ENCODE results near the gene DCBLD1. TPM values are rescaled to one million over a fixed set of nuclear protein-coding genes. Genes with fewer than 3 reads are reported as not detected.

Gene DCBLD1
- total and polyA plus RNA-seq, 2 of the 4 experiments (the other 2 are of a cell fraction) = 21.1 to 27.8 TPM

- intact Hi-C loops (cut with micrococcal nuclease) (no loop called here), in situ Hi-C loops (cut with MboI; ENCODE audit: low sequenced_read_pairs) (no loop called here), dilution Hi-C loops (cut with HindIII; ENCODE audit: low sequenced_read_pairs, unreplicated experiment) (no loop called here)
- H2BK120ac ChIP-seq (ENCODE audit: low read depth, low read length) = no peak overlapping the region
- no TSS peak for BruUV-seq (replicated peaks)
- peaks cover 17 to 34% of the 10 kb centered on the region in 2 experiments for H3K79me1 ChIP-seq (ENCODE audit: low read depth in 1 of 2, low read length in 2 of 2)
- no peaks in the 10 kb centered on the region for H3K27me3 ChIP-seq (ENCODE audit: control insufficient read depth, insufficient read depth, low read length)
- H3K18ac ChIP-seq (ENCODE audit: low read depth, low read length) = no peak overlapping the region
- H2AFZ ChIP-seq (replicated peaks; ENCODE audit: low read length, poor library complexity) = no peak overlapping the region
- no peak overlapping the region for H3K4me2 ChIP-seq (ENCODE audit: low read depth, low read length)
- no peak overlapping the region for H3K4me3 ChIP-seq (ENCODE audit: insufficient read depth, low read depth, low read length)
- peaks cover 17% of the 10 kb centered on the region for H3K9me1 ChIP-seq (ENCODE audit: insufficient read depth, low read length)
- WGBS, 2 experiments (ENCODE audit: extremely low coverage in 2 of 2, insufficient read length in 1 of 2) = no CpG with 5 or more reads among the region's 4 CpGs
- no peak overlapping the region for H2AK9ac ChIP-seq (replicated peaks; ENCODE audit: low read depth, low read length, poor library complexity)
- no peak overlapping the region for H3K56ac ChIP-seq (ENCODE audit: extremely low read depth, insufficient read depth, low read length)
- H3K23ac ChIP-seq (ENCODE audit: low read depth, low read length) = no peak overlapping the region
- ChIA-PET POLR2A (ENCODE audit: unreplicated experiment) (no interaction called here), CTCF (no interaction called here)
- TF ChIP-seq, protein P1, sequence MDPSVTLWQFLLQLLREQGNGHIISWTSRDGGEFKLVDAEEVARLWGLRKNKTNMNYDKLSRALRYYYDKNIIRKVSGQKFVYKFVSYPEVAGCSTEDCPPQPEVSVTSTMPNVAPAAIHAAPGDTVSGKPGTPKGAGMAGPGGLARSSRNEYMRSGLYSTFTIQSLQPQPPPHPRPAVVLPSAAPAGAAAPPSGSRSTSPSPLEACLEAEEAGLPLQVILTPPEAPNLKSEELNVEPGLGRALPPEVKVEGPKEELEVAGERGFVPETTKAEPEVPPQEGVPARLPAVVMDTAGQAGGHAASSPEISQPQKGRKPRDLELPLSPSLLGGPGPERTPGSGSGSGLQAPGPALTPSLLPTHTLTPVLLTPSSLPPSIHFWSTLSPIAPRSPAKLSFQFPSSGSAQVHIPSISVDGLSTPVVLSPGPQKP (IDR thresholded peaks at IDR 0.05; ENCODE audit: borderline replicate concordance, low read depth, low read length) = no peak
- TF ChIP-seq SMC3 (IDR thresholded peaks at IDR 0.05; ENCODE audit: low read depth, low read length) = no peak
- TF ChIP-seq CEBPB (IDR thresholded peaks at IDR 0.05; ENCODE audit: low read depth, low read length) = no peak
- TF ChIP-seq CTCF (conservative IDR thresholded peaks at IDR 0.05; ENCODE audit: low read depth, low read length) = no peak
- TF ChIP-seq RCOR1 (IDR thresholded peaks at IDR 0.05; ENCODE audit: insufficient replicate concordance, low read length) = no peak
- TF ChIP-seq RFX5 (IDR thresholded peaks at IDR 0.05; ENCODE audit: low read depth, low read length) = no peak
- no peak for TF ChIP-seq NFE2L2 (IDR thresholded peaks at IDR 0.05; ENCODE audit: low read depth, low read length)
- TF ChIP-seq FOS (IDR thresholded peaks at IDR 0.05; ENCODE audit: low read depth, low read length) = no peak
- TF ChIP-seq MAFK (IDR thresholded peaks at IDR 0.05; ENCODE audit: low read depth, low read length) = no peak
- no peak for TF ChIP-seq MXI1 (IDR thresholded peaks at IDR 0.05; ENCODE audit: borderline replicate concordance, low read depth, low read length)
- TF ChIP-seq POLR2A (IDR thresholded peaks at IDR 0.05; ENCODE audit: low read depth, low read length) = no peak
- TF ChIP-seq RAD21 (IDR thresholded peaks at IDR 0.05; ENCODE audit: low read length) = no peak
- TF ChIP-seq CHD1 (IDR thresholded peaks at IDR 0.05; ENCODE audit: low read depth, low read length) = no peak
- no peak for TF ChIP-seq BHLHE40 (IDR thresholded peaks at IDR 0.05; ENCODE audit: low read depth, low read length)
- no peak for TF ChIP-seq USF2 (IDR thresholded peaks at IDR 0.05; ENCODE audit: low read depth, low read length)
- TF ChIP-seq MAZ (IDR thresholded peaks at IDR 0.05; ENCODE audit: borderline replicate concordance, low read depth, low read length) = no peak
- H3K36me3 ChIP-seq (ENCODE audit: control insufficient read depth, insufficient read depth, low read length) = peaks cover 13% of the 10 kb centered on the region
- no peak for ATAC-seq (ENCODE audit: low read depth)
- no peak overlapping the region for H4K91ac ChIP-seq (ENCODE audit: insufficient read depth, low read depth, low read length)
- H3K4ac ChIP-seq (ENCODE audit: low read depth, low read length) = no peak overlapping the region
- H3K9ac ChIP-seq (ENCODE audit: low read depth, low read length) = no peak overlapping the region
- H4K20me1 ChIP-seq (ENCODE audit: insufficient read depth, low read length) = no peaks in the 10 kb centered on the region
- H3K27ac ChIP-seq (ENCODE audit: insufficient read depth, low read length) = no peak overlapping the region
- no peak overlapping the region for H2BK5ac ChIP-seq (ENCODE audit: low read depth, low read length, poor library complexity, severe bottlenecking)
- H3K9me3 ChIP-seq (ENCODE audit: control insufficient read depth, insufficient read depth, low read length) = no peaks in the 10 kb centered on the region
- no peak overlapping the region for H3K14ac ChIP-seq (replicated peaks; ENCODE audit: low read depth, low read length)
- no peak overlapping the region for H2BK15ac ChIP-seq (ENCODE audit: low read depth, low read length)
- no peak overlapping the region for H2BK20ac ChIP-seq (ENCODE audit: low read depth, low read length)
- no peak overlapping the region for H4K8ac ChIP-seq (ENCODE audit: low read depth in 2 of 2, low read length in 2 of 2)
- H4K5ac ChIP-seq (ENCODE audit: low read depth, low read length) = no peak overlapping the region
- H2AK5ac ChIP-seq (ENCODE audit: low read depth, low read length) = no peak overlapping the region
- H3K4me1 ChIP-seq (ENCODE audit: control insufficient read depth, insufficient read depth, low read length) = peaks cover 14% of the 10 kb centered on the region
- DNase-seq = no peak
These were observed 51.3 kb downstream of the DCBLD1 start for GRCh38 chr6:117533775-117534174.
